IMR-90 (cell line): ENCODE results near the gene PKD1L1. TPM values are rescaled to one million over a fixed set of nuclear protein-coding genes. Genes with fewer than 3 reads are reported as not detected.

Experiments
- ATAC-seq: fragments of 200-7000 bp; cut with Tn5 transposase; 2 replicates; pipeline ENCODE4 v1.9.1; 2020; ENCODE audit warnings: low read depth, mild to moderate bottlenecking, moderate library complexity
- BruUV-seq: library from RNA; stranded (reverse); fragments of 400-500 nt; replicated peaks from 2 replicates; lab custom pipeline; 2021; lab: Mats Ljungman, UMichigan
- CTCF ChIA-PET: fragments of 300-600 bp; formaldehyde crosslinking; extraction: SDS; loops from one replicate; lab custom pipeline; 2021; ENCODE audit warnings: antibody characterized with exemption; lab: Yijun Ruan, JAX
- POLR2A ChIA-PET: fragments of 300-600 bp; sonication (Branson Sonifier 250); formaldehyde crosslinking; loops from one replicate; lab custom pipeline; 2022; ENCODE audit warnings: antibody characterized with exemption; ENCODE audit not compliant: unreplicated experiment; lab: Charles Lee
- DNase-seq: peaks from one replicate; pipeline ENCODE4 v3.0.0; 2013
- H2AFZ ChIP-seq: replicated peaks from 2 replicates; pipeline ENCODE3; 2013; ENCODE audit warnings: low read length, mild to moderate bottlenecking; ENCODE audit not compliant: poor library complexity
- H2AK5ac ChIP-seq: 2 replicates; pipeline ENCODE4 v1.6.1; 2013; ENCODE audit warnings: low read depth, low read length, inconsistent platforms
- H2AK9ac ChIP-seq: replicated peaks from 2 replicates; pipeline ENCODE3; 2013; ENCODE audit warnings: mild to moderate bottlenecking, low read depth, low read length, moderate library complexity; ENCODE audit not compliant: poor library complexity
- H2BK120ac ChIP-seq: 2 replicates; pipeline ENCODE4 v1.6.1; 2013; ENCODE audit warnings: low read depth, low read length, inconsistent platforms
- H2BK15ac ChIP-seq: 3 replicates; pipeline ENCODE4 v1.6.1; 2013; ENCODE audit warnings: low read depth, low read length, inconsistent platforms
- H2BK20ac ChIP-seq: 2 replicates; pipeline ENCODE4 v1.6.1; 2013; ENCODE audit warnings: low read depth, mild to moderate bottlenecking, inconsistent platforms, low read length, moderate library complexity
- H2BK5ac ChIP-seq: 2 replicates; pipeline ENCODE4 v1.6.1; 2013; ENCODE audit warnings: mild to moderate bottlenecking, low read depth, low read length, inconsistent platforms; ENCODE audit not compliant: poor library complexity, severe bottlenecking
- H3K14ac ChIP-seq: replicated peaks from 2 replicates; pipeline ENCODE4 v1.6.1; 2013; ENCODE audit warnings: low read depth, low read length, inconsistent platforms
- H3K18ac ChIP-seq: 2 replicates; pipeline ENCODE4 v1.6.1; 2013; ENCODE audit warnings: low read depth, low read length, control low read depth
- H3K23ac ChIP-seq: 2 replicates; pipeline ENCODE4 v1.6.1; 2013; ENCODE audit warnings: low read depth, low read length, inconsistent platforms
- H3K27ac ChIP-seq: 2 replicates; pipeline ENCODE4 v1.5.1; 2013; ENCODE audit warnings: mild to moderate bottlenecking, control low read depth, low read length; ENCODE audit not compliant: insufficient read depth
- H3K27me3 ChIP-seq: 2 replicates; pipeline ENCODE4 v1.6.1; 2013; ENCODE audit warnings: low read length; ENCODE audit not compliant: control insufficient read depth, insufficient read depth
- H3K36me3 ChIP-seq: 2 replicates; pipeline ENCODE4 v1.6.1; 2013; ENCODE audit warnings: low read length, mixed read lengths; ENCODE audit not compliant: control insufficient read depth, insufficient read depth
- H3K4ac ChIP-seq: 2 replicates; pipeline ENCODE4 v1.6.1; 2013; ENCODE audit warnings: low read depth, low read length, inconsistent platforms
- H3K4me1 ChIP-seq: 2 replicates; pipeline ENCODE4 v1.6.1; 2013; ENCODE audit warnings: low read length, mixed read lengths; ENCODE audit not compliant: control insufficient read depth, insufficient read depth
- H3K4me2 ChIP-seq: 2 replicates; pipeline ENCODE4 v1.6.1; 2013; ENCODE audit warnings: low read depth, mild to moderate bottlenecking, control low read depth, low read length, moderate library complexity
- H3K4me3 ChIP-seq: 2 replicates; pipeline ENCODE4 v1.5.1; 2013; ENCODE audit warnings: low read depth, mild to moderate bottlenecking, control low read depth, low read length, moderate library complexity; ENCODE audit not compliant: insufficient read depth
- H3K56ac ChIP-seq: 2 replicates; pipeline ENCODE4 v1.6.1; 2013; ENCODE audit warnings: low read length, inconsistent platforms; ENCODE audit not compliant: insufficient read depth; ENCODE audit errors: extremely low read depth
- H3K79me1 ChIP-seq, 2 experiments: 2 replicates each; pipeline ENCODE4 v1.6.1; 2013; ENCODE audit warnings: low read length in 2 of 2, inconsistent platforms in 1 of 2, low read depth in 1 of 2
- H3K9ac ChIP-seq: 2 replicates; pipeline ENCODE4 v1.6.1; 2013; ENCODE audit warnings: low read depth, low read length, control low read depth
- H3K9me1 ChIP-seq: 2 replicates; pipeline ENCODE4 v1.6.1; 2013; ENCODE audit warnings: low read length, inconsistent platforms; ENCODE audit not compliant: insufficient read depth
- H3K9me3 ChIP-seq: 2 replicates; pipeline ENCODE4 v1.6.1; 2013; ENCODE audit warnings: low read length; ENCODE audit not compliant: control insufficient read depth, insufficient read depth
- H4K20me1 ChIP-seq: 2 replicates; pipeline ENCODE4 v1.6.1; 2013; ENCODE audit warnings: low read length, inconsistent platforms; ENCODE audit not compliant: insufficient read depth
- H4K5ac ChIP-seq: 2 replicates; pipeline ENCODE4 v1.6.1; 2013; ENCODE audit warnings: mild to moderate bottlenecking, low read depth, low read length, control low read depth
- H4K8ac ChIP-seq, 2 experiments: 2 replicates each; pipeline ENCODE4 v1.6.1; 2013; ENCODE audit warnings: low read depth in 2 of 2, low read length in 2 of 2, control low read depth in 1 of 2, inconsistent platforms in 1 of 2
- H4K91ac ChIP-seq: 2 replicates; pipeline ENCODE4 v1.6.1; 2013; ENCODE audit warnings: low read depth, low read length, inconsistent platforms; ENCODE audit not compliant: insufficient read depth
- POLR2A ChIP-seq: IDR thresholded peaks from 2 replicates; pipeline ENCODE4 v1.6.1; 2012; ENCODE audit warnings: mild to moderate bottlenecking, low read depth, low read length
- WGBS, 2 experiments: methylation state at CpG; one replicate each; pipeline versions ENCODE4 v1.1.5 to v1.1.7; 2013; ENCODE audit warnings: missing lambda C conversion rate in 2 of 2; ENCODE audit not compliant: insufficient read length in 1 of 2; ENCODE audit errors: extremely low coverage in 2 of 2; 5-methylcytosine and 5-hydroxymethylcytosine counted together
- dilution Hi-C: fragments of 300-500 bp; cut with HindIII; formaldehyde crosslinking; loops from one replicate; pipeline ENCODE4 v1.14.3; 2018; ENCODE audit warnings: low sequenced_read_pairs; ENCODE audit not compliant: unreplicated experiment
- in situ Hi-C: fragments of 300-500 bp; cut with MboI; formaldehyde crosslinking; loops from 3 replicates; pipeline ENCODE4 v1.14.3; 2019; ENCODE audit warnings: low sequenced_read_pairs, inconsistent platforms, mixed read lengths
- intact Hi-C: fragments of 100-400 bp; cut with micrococcal nuclease; formaldehyde crosslinking; loops from 2 replicates; pipeline ENCODE4 v1.10.0; 2022
- polyA plus RNA-seq, 3 experiments: library from polyadenylated mRNA; depleted of rRNA; stranded (reverse); fragments of >200 nt; gene quantifications; 2 replicates each; pipeline ENCODE4 v1.2.3, GENCODE V29; 2012; ENCODE audit warnings: low replicate concordance in 1 of 3
- total RNA-seq: library from RNA; depleted of rRNA; stranded (reverse); fragments of >200 nt; gene quantifications from 2 replicates; pipeline ENCODE4 v1.2.3, GENCODE V29; 2012
- TF ChIP-seq, protein P1 (sequence below): fragments of 150-350 bp; IDR thresholded peaks from 2 replicates; pipeline ENCODE4 v1.6.1; 2016; ENCODE audit warnings: low read depth, mild to moderate bottlenecking, low read length, moderate library complexity, borderline replicate concordance

Gene PKD1L1
- total and polyA plus RNA-seq, 2 of the 4 experiments (the other 2 are of a cell fraction) = under 0.01 to 0.15 TPM

DNA sequence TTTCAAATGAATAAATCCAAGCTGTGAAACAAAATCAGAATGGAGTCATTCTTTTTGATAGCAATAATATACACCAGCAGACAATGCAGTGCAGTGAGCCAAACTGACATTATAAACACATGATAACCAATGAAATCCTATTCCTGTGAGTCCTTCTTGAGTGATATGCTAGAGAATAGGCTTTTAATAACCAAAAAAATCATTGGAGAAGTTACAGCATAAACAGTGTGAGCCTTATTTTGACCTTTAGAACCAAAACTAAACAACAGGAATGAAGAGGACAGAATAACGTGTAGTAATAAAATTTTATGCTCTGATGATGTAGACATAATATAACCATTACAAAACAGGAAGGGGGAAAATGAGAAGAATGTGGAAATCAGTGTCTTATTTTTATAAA lies 22.5 kb upstream of the PKD1L1 start:
- Histone ChIP-seq H2AK5ac (no peak overlapping the region), H4K20me1 (no peaks in the 10 kb centered on the region; the same call in 1 of the 2 replicates), H2BK120ac (no peak overlapping the region), H3K56ac (no peak overlapping the region), H3K14ac (no peak overlapping the region), H3K9ac (no peak overlapping the region), H3K36me3 (peaks cover 41% of the 10 kb centered on the region), H2BK15ac (no peak overlapping the region), H4K8ac (no peak overlapping the region), H3K4me3 (no peak overlapping the region), H3K27me3 (no peaks in the 10 kb centered on the region), H3K9me3 (no peaks in the 10 kb centered on the region), H2BK5ac (no peak overlapping the region), H3K79me1 (peaks cover 11 to 32% of the 10 kb centered on the region in 2 experiments; a peak in 3 of 4 replicates), H3K4ac (no peak overlapping the region), H2AK9ac (no peak overlapping the region), H3K23ac (no peak overlapping the region), H3K27ac (no peak overlapping the region), H3K9me1 (peaks cover 10% of the 10 kb centered on the region), H2BK20ac (no peak overlapping the region), H2AFZ (no peak overlapping the region), H3K4me1 (peaks cover 7% of the 10 kb centered on the region; the same call in 1 of the 2 replicates), H3K18ac (no peak overlapping the region), H4K5ac (no peak overlapping the region), H4K91ac (no peak overlapping the region), H3K4me2 (no peak overlapping the region)
- no CpG with 5 or more reads among the region's 1 CpG for whole genome bisulfite sequencing, 2 experiments
- POLR2A ChIA-PET = interaction anchor here (0.7 kb wide), 1 partner anchor 114 kb away, joined by 10 read pairs; no protein-coding TSS in a partner anchor
- peak; percentile 27 for DNase-seq
- intact Hi-C loops (no loop called here), dilution Hi-C loops (no loop called here), in situ Hi-C loops (no loop called here)
- no TSS peak for BruUV-seq
- peak; percentile 28 for ATAC-seq
- CTCF ChIA-PET = interaction anchor here (1.2 kb wide), 1 partner anchor 15 kb away, joined by 3 read pairs; no protein-coding TSS in a partner anchor
- TF ChIP-seq POLR2A = no peak
- TF ChIP-seq, protein P1, sequence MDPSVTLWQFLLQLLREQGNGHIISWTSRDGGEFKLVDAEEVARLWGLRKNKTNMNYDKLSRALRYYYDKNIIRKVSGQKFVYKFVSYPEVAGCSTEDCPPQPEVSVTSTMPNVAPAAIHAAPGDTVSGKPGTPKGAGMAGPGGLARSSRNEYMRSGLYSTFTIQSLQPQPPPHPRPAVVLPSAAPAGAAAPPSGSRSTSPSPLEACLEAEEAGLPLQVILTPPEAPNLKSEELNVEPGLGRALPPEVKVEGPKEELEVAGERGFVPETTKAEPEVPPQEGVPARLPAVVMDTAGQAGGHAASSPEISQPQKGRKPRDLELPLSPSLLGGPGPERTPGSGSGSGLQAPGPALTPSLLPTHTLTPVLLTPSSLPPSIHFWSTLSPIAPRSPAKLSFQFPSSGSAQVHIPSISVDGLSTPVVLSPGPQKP = no peak
